ENCODE measurements around the gene SLC38A1.

The SLC38A1 gene

GRCh38 chr12:46160981-46161690 lies 107.7 kb downstream of the SLC38A1 start:
- DNase-seq: no peak

GRCh38 chr12:46160101-46160980 lies 108.5 kb downstream of the SLC38A1 start:
- no peak for DNase-seq

- no peak for DNase-seq
These were observed 109.4 kb downstream of the SLC38A1 start for GRCh38 chr12:46159309-46159901.

- DNase-seq: no peak
These were observed 110.3 kb downstream of the SLC38A1 start for GRCh38 chr12:46158501-46158900.

- DNase-seq: no peak
These were observed 114.4 kb downstream of the SLC38A1 start for GRCh38 chr12:46154221-46154985.

- DNase-seq: peak; percentile 19
These were observed 115.5 kb downstream of the SLC38A1 start for GRCh38 chr12:46153268-46153872.

GRCh38 chr12:46152456-46152855 lies 116.4 kb downstream of the SLC38A1 start:
- DNase-seq: no peak

- DNase-seq: no peak
These were observed 118.1 kb downstream of the SLC38A1 start for GRCh38 chr12:46150735-46151134.

GRCh38 chr12:46149905-46150304 lies 118.9 kb downstream of the SLC38A1 start:
- DNase-seq: no peak

- no peak for DNase-seq
These were observed 119.8 kb downstream of the SLC38A1 start for GRCh38 chr12:46149079-46149464.

- DNase-seq: no peak
These were observed 120.3 kb downstream of the SLC38A1 start for GRCh38 chr12:46148327-46149078.

GRCh38 chr12:46147144-46147543 lies 121.7 kb downstream of the SLC38A1 start:
- DNase-seq: no peak

- no peak for DNase-seq
These were observed 123.0 kb downstream of the SLC38A1 start for GRCh38 chr12:46145881-46146280.

GRCh38 chr12:46144433-46144832 lies 124.4 kb downstream of the SLC38A1 start:
- DNase-seq: no peak

- no peak for DNase-seq
These were observed 132.6 kb downstream of the SLC38A1 start for GRCh38 chr12:46136249-46136648.

- no peak for DNase-seq
These were observed 133.1 kb downstream of the SLC38A1 start for GRCh38 chr12:46135750-46136149.

- DNase-seq: no peak
These were observed 134.0 kb downstream of the SLC38A1 start for GRCh38 chr12:46134852-46135251.

- no peak for DNase-seq
These were observed 134.5 kb downstream of the SLC38A1 start for GRCh38 chr12:46134205-46134811.

GRCh38 chr12:46133751-46134150 lies 135.1 kb downstream of the SLC38A1 start:
- no peak for DNase-seq
